Testis (tissue), 3 donors: ENCODE results near the gene MTUS2. TPM values are rescaled to one million over a fixed set of nuclear protein-coding genes. Genes with fewer than 3 reads are reported as not detected.
A peak's percentile ranks its signal among the peaks of the same experiment; 100 is the strongest.

Experiments
- DNase-seq: peaks from one replicate; pipeline ENCODE4 v3.0.0-alpha.2; 2019
- H3K27ac ChIP-seq, 2 donors: fragments of 200-600 bp; sonication (generic); one replicate each; pipeline ENCODE4 v1.5.1; 2019
- H3K27me3 ChIP-seq: fragments of 200-600 bp; sonication (generic); one replicate; pipeline ENCODE4 v1.5.1; 2019
- H3K36me3 ChIP-seq: fragments of 200-600 bp; sonication (generic); one replicate; pipeline ENCODE4 v1.5.1; 2017; ENCODE audit warnings: low read depth; ENCODE audit errors: missing control alignments
- H3K4me1 ChIP-seq: fragments of 200-600 bp; sonication (generic); one replicate; pipeline ENCODE4 v1.5.1; 2019
- H3K4me3 ChIP-seq, 2 donors: fragments of 200-600 bp; sonication (generic); one replicate each; pipeline ENCODE4 v1.5.1; 2017 to 2019
- H3K9me3 ChIP-seq: fragments of 200-600 bp; sonication (generic); one replicate; pipeline ENCODE4 v1.5.1; 2017
- POLR2A ChIP-seq: fragments of 450-650 bp; IDR thresholded peaks from one replicate; pipeline ENCODE4 v1.6.1; 2017; ENCODE audit warnings: antibody characterized with exemption, mild to moderate bottlenecking, moderate library complexity
- WGBS, 2 donors: methylation state at CpG; one replicate each; pipeline ENCODE4 v1.1.5; 2018; 5-methylcytosine and 5-hydroxymethylcytosine counted together
- intact Hi-C: fragments of 100-400 bp; cut with DNase I; formaldehyde crosslinking; loops from one replicate; pipeline ENCODE4 v1.15.1; 2023; ENCODE audit warnings: low total_unique reads
- polyA plus RNA-seq: library from polyadenylated mRNA; stranded (reverse); fragments of 350-450 nt; fragmentation: Illumina TruSeq; extraction: RNeasy Lipid Tissue Mini Kit (QIAGEN cat#74804); gene quantifications from one replicate; pipeline ENCODE4 v1.2.3, GENCODE V29; 2014; ENCODE audit warnings: low read depth, low replicate concordance; ENCODE audit not compliant: insufficient read depth
- total RNA-seq, 2 donors: library from RNA; depleted of rRNA; stranded (reverse); fragments of >200 nt; gene quantifications; one replicate each; pipeline ENCODE4 v1.2.3, GENCODE V29; 2016
- TF ChIP-seq, protein P1 (sequence below), 3 experiments: fragments of 450-650 bp in 2 of 3; fragments of 200-600 bp in 1 of 3; sonication (generic) in 1 of 3; IDR thresholded peaks; one replicate each; pipeline ENCODE4 v1.5.1; 2016 to 2019; ENCODE audit warnings: antibody characterized with exemption in 3 of 3, mild to moderate bottlenecking in 2 of 3, moderate library complexity in 1 of 3

The MTUS2 gene
- total and polyA plus RNA-seq, 3 donors from 2014 or later = 2.1 to 9.2 (median 8.3) TPM

DNA sequence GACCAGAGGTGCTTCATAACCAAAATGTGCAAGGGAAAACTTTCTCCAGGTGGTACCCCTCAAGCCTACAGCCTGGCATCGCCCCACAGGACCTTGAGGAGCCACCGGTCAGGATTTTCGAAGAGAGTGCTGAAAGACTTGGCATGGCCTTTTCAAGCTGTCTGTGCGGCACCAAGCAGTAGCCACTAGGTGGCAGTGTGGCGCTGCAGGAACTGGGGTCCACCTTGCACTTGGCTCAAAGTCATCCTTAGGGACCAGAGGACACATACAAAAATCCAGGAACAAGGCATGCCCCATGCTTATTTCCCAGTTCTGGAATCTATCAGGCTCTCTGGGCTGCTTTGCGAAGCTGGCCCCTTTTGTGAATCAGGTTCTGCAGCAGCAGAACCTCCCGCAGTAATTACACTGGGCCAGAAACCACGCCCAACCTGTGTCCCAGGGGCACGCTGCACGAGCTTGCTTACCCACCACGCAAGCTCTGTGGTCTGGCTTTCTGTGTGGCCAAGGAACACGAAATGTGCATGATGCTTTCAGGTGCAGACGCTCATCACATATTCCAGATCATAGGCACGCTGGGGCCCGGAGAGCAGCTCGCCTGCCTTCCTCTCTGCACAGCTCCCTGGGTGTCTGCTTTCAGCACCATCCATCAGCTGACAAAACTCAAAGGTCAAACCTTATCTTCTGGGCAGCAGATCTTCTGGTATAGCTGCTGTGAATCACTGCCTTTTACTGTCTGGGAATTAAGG, 688.2 kb downstream of the MTUS2 start:
- H3K4me3 ChIP-seq = no peak overlapping the region
- H3K36me3 ChIP-seq = no peaks in the 10 kb centered on the region
- H3K27me3 ChIP-seq = no peaks in the 10 kb centered on the region
- peaks cover 4% of the 10 kb centered on the region for H3K4me1 ChIP-seq
- H3K27ac ChIP-seq = no peak overlapping the region
- intact Hi-C loops = loop anchor here (10.0 kb wide), 1 partner anchor 606 kb away; no protein-coding TSS in a partner anchor
- no peaks in the 10 kb centered on the region for H3K9me3 ChIP-seq
- 45 to 53% methylated on average over 9 to 15 of the region's 16 CpGs for whole genome bisulfite sequencing, 2 donors
- peak; percentile 91 for DNase-seq
- TF ChIP-seq, protein P1, sequence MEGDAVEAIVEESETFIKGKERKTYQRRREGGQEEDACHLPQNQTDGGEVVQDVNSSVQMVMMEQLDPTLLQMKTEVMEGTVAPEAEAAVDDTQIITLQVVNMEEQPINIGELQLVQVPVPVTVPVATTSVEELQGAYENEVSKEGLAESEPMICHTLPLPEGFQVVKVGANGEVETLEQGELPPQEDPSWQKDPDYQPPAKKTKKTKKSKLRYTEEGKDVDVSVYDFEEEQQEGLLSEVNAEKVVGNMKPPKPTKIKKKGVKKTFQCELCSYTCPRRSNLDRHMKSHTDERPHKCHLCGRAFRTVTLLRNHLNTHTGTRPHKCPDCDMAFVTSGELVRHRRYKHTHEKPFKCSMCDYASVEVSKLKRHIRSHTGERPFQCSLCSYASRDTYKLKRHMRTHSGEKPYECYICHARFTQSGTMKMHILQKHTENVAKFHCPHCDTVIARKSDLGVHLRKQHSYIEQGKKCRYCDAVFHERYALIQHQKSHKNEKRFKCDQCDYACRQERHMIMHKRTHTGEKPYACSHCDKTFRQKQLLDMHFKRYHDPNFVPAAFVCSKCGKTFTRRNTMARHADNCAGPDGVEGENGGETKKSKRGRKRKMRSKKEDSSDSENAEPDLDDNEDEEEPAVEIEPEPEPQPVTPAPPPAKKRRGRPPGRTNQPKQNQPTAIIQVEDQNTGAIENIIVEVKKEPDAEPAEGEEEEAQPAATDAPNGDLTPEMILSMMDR (IDR thresholded peaks at IDR 0.05) = peak; percentile 78 to 96 (median 91)
- no peak for TF ChIP-seq POLR2A

DNA sequence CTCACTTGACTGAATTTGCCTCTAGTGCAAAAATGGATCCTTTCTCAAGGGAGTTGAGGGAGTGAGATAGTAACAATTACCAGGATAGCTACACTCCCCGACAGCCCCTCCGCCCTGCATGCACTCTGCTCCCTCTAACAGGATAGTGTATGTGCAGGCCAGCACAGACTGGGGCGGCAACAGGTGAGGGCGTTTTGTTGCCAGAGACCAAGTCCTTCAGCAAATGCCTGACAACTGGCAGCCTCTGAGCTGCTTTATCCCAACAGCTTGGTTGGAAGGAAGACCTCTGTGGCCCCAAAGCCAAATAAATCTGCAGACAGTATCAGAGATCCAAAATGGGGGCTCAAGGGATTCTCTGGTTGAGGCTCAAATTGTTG, 688.7 kb downstream of the MTUS2 start:
- WGBS, 2 donors = 50 to 64% methylated on average over 4 of the region's 4 CpGs
- no peak for DNase-seq
- TF ChIP-seq, protein P1 (IDR thresholded peaks at IDR 0.05) = no peak
- no peak for TF ChIP-seq POLR2A

DNA sequence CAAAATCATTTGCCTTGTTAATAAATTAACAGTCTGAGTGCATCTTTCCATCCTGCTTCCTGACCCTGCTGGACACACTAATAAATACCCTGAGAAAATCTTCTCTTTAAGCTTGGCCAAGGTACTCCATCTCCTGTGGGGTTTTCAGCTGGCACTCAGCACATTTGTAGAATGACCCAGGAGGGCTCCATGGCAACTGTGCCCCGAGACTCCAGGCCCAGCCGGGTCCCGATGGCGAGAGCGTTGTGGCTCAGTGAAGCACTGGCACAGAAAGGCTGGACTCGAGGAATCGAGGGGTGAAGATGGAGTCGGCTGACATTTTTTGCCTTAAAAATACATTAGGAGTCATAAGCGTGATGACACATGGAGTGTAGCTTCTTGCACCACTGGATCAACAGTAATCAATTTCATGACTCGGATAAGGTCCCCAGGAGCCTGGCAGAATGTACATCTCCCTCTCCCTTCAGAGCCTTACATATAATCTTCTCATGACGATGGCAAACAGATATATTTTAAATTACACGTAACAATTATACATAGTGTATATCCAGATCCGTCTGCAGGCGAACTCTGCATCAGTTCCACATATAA, 690.0 kb downstream of the MTUS2 start:
- TF ChIP-seq POLR2A = no peak
- H3K9me3 ChIP-seq = no peaks in the 10 kb centered on the region
- no peak overlapping the region for H3K27ac ChIP-seq
- peaks cover 4% of the 10 kb centered on the region for H3K4me1 ChIP-seq
- no peaks in the 10 kb centered on the region for H3K36me3 ChIP-seq
- intact Hi-C loops = loop anchor here (10.0 kb wide), 1 partner anchor 605 kb away; no protein-coding TSS in a partner anchor
- DNase-seq = no peak
- WGBS, 2 donors = 92 to 98% methylated on average over 14 of the region's 14 CpGs
- H3K4me3 ChIP-seq = no peak overlapping the region
- H3K27me3 ChIP-seq = no peaks in the 10 kb centered on the region

More for the DNA sequence above, 688.7 kb downstream of the MTUS2 start:
- Histone ChIP-seq H3K36me3 (no peaks in the 10 kb centered on the region), H3K27me3 (no peaks in the 10 kb centered on the region), H3K27ac (no peak overlapping the region), H3K9me3 (no peaks in the 10 kb centered on the region), H3K4me1 (peaks cover 4% of the 10 kb centered on the region), H3K4me3 (no peak overlapping the region)
- intact Hi-C loops = loop anchor here (10.0 kb wide), 1 partner anchor 606 kb away; no protein-coding TSS in a partner anchor

DNA sequence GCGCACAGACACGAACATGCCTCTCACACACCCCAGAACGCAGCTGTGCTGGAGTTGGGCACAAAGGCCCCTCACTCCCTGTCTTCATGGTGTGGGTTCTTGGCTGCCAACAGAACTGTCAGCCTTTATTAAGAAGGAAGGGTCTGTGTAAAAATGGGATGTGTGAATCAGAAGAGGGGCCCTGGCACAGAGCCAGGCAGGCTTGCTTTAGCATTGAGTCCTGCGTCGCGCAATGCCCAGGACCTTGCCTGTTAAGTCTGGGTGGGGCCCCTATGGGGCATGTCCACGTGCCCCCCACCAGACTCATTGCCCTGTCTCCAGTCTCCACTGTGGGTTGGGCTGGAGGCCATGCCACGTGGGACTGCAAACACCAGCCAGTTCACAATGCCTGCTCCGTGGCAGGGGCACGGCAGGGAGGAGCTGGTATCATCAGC, 690.5 kb downstream of the MTUS2 start:
- Histone ChIP-seq H3K4me1 (peaks cover 4% of the 10 kb centered on the region), H3K36me3 (no peaks in the 10 kb centered on the region), H3K9me3 (no peaks in the 10 kb centered on the region), H3K27me3 (no peaks in the 10 kb centered on the region), H3K27ac (no peak overlapping the region), H3K4me3 (no peak overlapping the region)
- TF ChIP-seq, protein P1 (IDR thresholded peaks at IDR 0.05) = no peak
- TF ChIP-seq POLR2A = no peak
- intact Hi-C loops = no loop called here
- no peak for DNase-seq
- 90 to 94% methylated on average over 5 to 10 of the region's 10 CpGs for WGBS, 2 donors

DNA sequence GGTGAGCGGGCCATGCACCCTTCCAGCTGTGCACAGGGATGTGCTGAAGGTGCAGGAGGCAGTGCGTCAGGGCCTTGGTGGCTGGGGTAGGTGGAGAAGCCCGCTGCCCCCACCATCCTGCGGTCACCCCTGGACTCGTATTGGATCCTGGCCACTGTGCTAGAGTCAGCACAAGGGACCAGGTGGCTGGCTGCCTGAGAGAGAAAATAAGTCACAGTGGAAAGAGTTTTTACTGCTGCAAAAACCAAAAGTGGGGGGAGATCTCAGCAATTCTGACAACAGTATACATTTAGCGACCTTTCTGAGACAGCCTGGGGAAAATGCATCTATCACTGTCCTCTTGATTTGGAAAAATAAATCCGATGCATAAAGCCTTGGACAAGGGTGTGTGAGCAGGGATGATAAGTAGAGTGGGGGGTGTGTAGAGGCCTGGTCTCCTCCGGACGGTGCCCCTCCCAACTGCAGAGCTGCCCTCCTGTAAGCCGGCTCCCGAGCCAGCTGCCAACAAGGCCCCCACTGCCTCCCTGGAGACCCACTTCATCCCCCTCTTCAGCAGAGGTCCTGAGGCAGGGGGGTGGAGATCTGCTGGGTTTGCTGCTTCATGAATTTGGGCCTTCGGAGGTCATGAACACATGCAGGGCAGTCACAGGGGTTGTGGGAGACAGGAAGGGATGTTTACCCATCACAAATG, 691.1 kb downstream of the MTUS2 start:
- TF ChIP-seq, protein P1 (IDR thresholded peaks at IDR 0.05) = no peak
- TF ChIP-seq POLR2A = no peak
- intact Hi-C loops = no loop called here
- no peaks in the 10 kb centered on the region for H3K27me3 ChIP-seq
- no peaks in the 10 kb centered on the region for H3K36me3 ChIP-seq
- DNase-seq = no peak
- WGBS, 2 donors = 93 to 94% methylated on average over 12 of the region's 12 CpGs
- H3K4me3 ChIP-seq = no peak overlapping the region
- H3K27ac ChIP-seq = no peak overlapping the region
- no peaks in the 10 kb centered on the region for H3K9me3 ChIP-seq
- H3K4me1 ChIP-seq = peaks cover 4% of the 10 kb centered on the region
